ENCODE data around the gene ATP6V1E1.

GRCh38 chr22:17633217-17633997 lies 4.9 kb upstream of the ATP6V1E1 start:
- TF ChIP-seq CTCF (IDR thresholded peaks at IDR 0.05) (no peak), POLR2A (IDR thresholded peaks at IDR 0.05) (no peak)
